HG03280 (cell line): Measurements from ENCODE around the gene TRAPPC11.

Experiments used
- ATAC-seq: cut with Tn5 transposase; IDR thresholded peaks from one replicate; pipeline ENCODE4 v1.9.1; 2021; ENCODE audit warnings: mild to moderate bottlenecking, moderate library complexity; ENCODE audit not compliant: unreplicated experiment

Gene TRAPPC11

GRCh38 chr4:183755596-183755995 lies 96.5 kb downstream of the TRAPPC11 start:
- no peak for ATAC-seq

GRCh38 chr4:183757060-183757459 lies 98.0 kb downstream of the TRAPPC11 start:
- no peak for ATAC-seq

- no peak for ATAC-seq
Measured at GRCh38 chr4:183758061-183758757, 99.1 kb downstream of the TRAPPC11 start.

- no peak for ATAC-seq
Measured at GRCh38 chr4:183758758-183759447, 99.8 kb downstream of the TRAPPC11 start.

GRCh38 chr4:183760326-183760725 lies 101.2 kb downstream of the TRAPPC11 start:
- no peak for ATAC-seq
